Measurements from ENCODE around the gene TNFAIP1.

DNA sequence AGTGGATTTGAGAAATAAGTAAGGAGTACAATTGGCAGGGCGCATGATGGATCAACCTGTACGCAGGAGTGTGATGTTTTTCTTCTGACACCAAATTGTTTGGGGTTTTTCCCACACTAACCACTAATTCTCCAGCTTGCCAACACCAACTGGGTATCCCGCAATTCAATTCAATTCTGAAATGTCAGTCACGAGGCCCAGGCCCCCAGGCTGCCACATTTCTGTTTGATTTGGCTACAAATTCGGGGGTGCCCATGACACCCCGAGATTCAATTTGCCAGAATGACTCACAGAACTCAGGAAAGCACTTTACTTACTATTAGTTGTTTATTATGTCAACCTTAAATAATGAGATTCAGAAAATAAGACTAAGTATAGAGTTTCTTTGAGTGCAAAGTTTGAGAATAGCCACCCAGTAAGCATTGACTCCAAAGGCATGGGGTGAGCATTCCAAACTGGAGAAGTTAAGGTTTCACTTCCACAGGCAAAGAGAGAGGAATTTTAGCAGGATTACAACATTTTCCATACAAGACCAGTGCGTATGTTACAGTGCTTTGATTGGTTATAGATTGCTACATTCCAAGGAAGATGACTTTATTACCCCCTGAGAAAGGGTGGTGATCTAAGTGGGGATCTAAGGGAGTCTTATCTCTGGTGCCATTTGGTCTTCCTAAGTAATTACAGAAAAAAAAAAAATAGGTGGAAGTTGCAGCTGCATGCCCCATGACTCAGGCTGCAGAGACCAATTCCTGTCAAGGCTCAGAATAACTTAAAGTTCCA lies 59.0 kb downstream of the TNFAIP1 start:
- TF ChIP-seq NR1H2 (CRISPR knock-in tag; IDR thresholded peaks at IDR 0.05) = no peak
- no peak for TF ChIP-seq ZBTB21 (CRISPR knock-in tag; IDR thresholded peaks at IDR 0.05; ENCODE audit: borderline replicate concordance)
- TF ChIP-seq, protein P1, sequence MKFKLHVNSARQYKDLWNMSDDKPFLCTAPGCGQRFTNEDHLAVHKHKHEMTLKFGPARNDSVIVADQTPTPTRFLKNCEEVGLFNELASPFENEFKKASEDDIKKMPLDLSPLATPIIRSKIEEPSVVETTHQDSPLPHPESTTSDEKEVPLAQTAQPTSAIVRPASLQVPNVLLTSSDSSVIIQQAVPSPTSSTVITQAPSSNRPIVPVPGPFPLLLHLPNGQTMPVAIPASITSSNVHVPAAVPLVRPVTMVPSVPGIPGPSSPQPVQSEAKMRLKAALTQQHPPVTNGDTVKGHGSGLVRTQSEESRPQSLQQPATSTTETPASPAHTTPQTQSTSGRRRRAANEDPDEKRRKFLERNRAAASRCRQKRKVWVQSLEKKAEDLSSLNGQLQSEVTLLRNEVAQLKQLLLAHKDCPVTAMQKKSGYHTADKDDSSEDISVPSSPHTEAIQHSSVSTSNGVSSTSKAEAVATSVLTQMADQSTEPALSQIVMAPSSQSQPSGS (CRISPR knock-in tag; IDR thresholded peaks at IDR 0.05; ENCODE audit: borderline replicate concordance, low read depth) = no peak

All from WTC11 (cell line).